HepG2 (cell line): ENCODE data around the gene NATD1. TPM values are rescaled to one million over a fixed set of nuclear protein-coding genes. Genes with fewer than 3 reads are reported as not detected.

Experiments used
- BORCS8-MEF2B ChIP-seq: sonication (generic); formaldehyde crosslinking; IDR thresholded peaks from 2 replicates; pipeline ENCODE4 v1.8.0; 2022; ENCODE audit warnings: mild to moderate bottlenecking, missing genetic modification reagents
- CBX5 ChIP-seq: sonication (generic); formaldehyde crosslinking; IDR thresholded peaks from 2 replicates; pipeline ENCODE4 v1.4.0; 2020; ENCODE audit warnings: missing genetic modification reagents, borderline replicate concordance
- CREB1 ChIP-seq, 2 experiments: fragments of 450-650 bp in 1 of 2; IDR thresholded peaks; 2 replicates each; pipeline ENCODE4 v1.6.1; 2016 to 2017; ENCODE audit warnings: control low read depth in 1 of 2, mild to moderate bottlenecking in 1 of 2, missing compliant biosample characterization in 1 of 2, missing genetic modification characterization in 1 of 2
- HIVEP1 ChIP-seq: sonication (generic); formaldehyde crosslinking; IDR thresholded peaks from 2 replicates; pipeline ENCODE4 v1.4.0; 2020; ENCODE audit warnings: mild to moderate bottlenecking, missing genetic modification reagents
- HNF4G ChIP-seq, 2 experiments: sonication (generic) in 1 of 2; formaldehyde crosslinking in 1 of 2; IDR thresholded peaks; 2 replicates each; pipeline versions ENCODE4 v1.4.0 to v1.6.1; 2011 to 2020; ENCODE audit warnings: borderline replicate concordance in 2 of 2, low read depth in 2 of 2, mild to moderate bottlenecking in 2 of 2, low read length in 1 of 2, missing genetic modification reagents in 1 of 2, moderate library complexity in 1 of 2
- MAFF ChIP-seq: IDR thresholded peaks from 2 replicates; pipeline ENCODE4 v1.6.1; 2011; ENCODE audit warnings: low read depth, low read length, improper control_type of control experiment
- PHF20 ChIP-seq: sonication (generic); formaldehyde crosslinking; IDR thresholded peaks from 2 replicates; pipeline ENCODE4 v1.5.0; 2020; ENCODE audit warnings: mild to moderate bottlenecking, missing genetic modification reagents
- SATB2 ChIP-seq: sonication (generic); formaldehyde crosslinking; IDR thresholded peaks from 2 replicates; pipeline ENCODE4 v1.5.0; 2020; ENCODE audit warnings: missing genetic modification reagents
- SP5 ChIP-seq: IDR thresholded peaks from 2 replicates; pipeline ENCODE4 v1.6.1; 2016; ENCODE audit warnings: low read depth, borderline replicate concordance
- ZBTB7B ChIP-seq: sonication (generic); formaldehyde crosslinking; IDR thresholded peaks from 2 replicates; pipeline ENCODE4 v1.4.0; 2020; ENCODE audit warnings: missing genetic modification reagents
- ZBTB8A ChIP-seq: sonication (generic); formaldehyde crosslinking; IDR thresholded peaks from 2 replicates; pipeline ENCODE4 v1.4.0; 2020; ENCODE audit warnings: mild to moderate bottlenecking, low read depth, missing genetic modification reagents, borderline replicate concordance
- ZNF17 ChIP-seq: sonication (generic); formaldehyde crosslinking; IDR thresholded peaks from 2 replicates; pipeline ENCODE4 v1.5.0; 2020; ENCODE audit warnings: mild to moderate bottlenecking, missing genetic modification reagents
- ZNF33A ChIP-seq: sonication (generic); formaldehyde crosslinking; IDR thresholded peaks from 2 replicates; pipeline ENCODE4 v1.5.1; 2020; ENCODE audit warnings: missing genetic modification reagents, mild to moderate bottlenecking, moderate library complexity, borderline replicate concordance
- ZNF468 ChIP-seq: sonication (generic); formaldehyde crosslinking; IDR thresholded peaks from 2 replicates; pipeline ENCODE4 v1.8.0; 2022; ENCODE audit warnings: mild to moderate bottlenecking, moderate library complexity, missing genetic modification reagents
- polyA plus RNA-seq, 8 experiments: library from polyadenylated mRNA; depleted of rRNA in 3 of 8; stranded (reverse) in 7 of 8; unstranded in 1 of 8; fragments of >200 nt; fragmentation: Illumina TruSeq in 4 of 8; extraction: Trizol in 4 of 8; gene quantifications; 2 replicates each; pipeline versions ENCODE4 v1.2.1 to v1.2.3, GENCODE V29; 2011 to 2016; ENCODE audit warnings: low read depth in 4 of 8, missing spikeins in 1 of 8, mixed read lengths in 1 of 8; ENCODE audit not compliant: insufficient read depth in 1 of 8
- total RNA-seq, 5 experiments: library from RNA; depleted of rRNA; stranded (reverse); fragments of >200 nt; fragmentation: Illumina TruSeq; extraction: Trizol; gene quantifications; 2 replicates each; pipeline ENCODE4 v1.2.3, GENCODE V29; 2016; ENCODE audit warnings: low read depth in 1 of 5
- TF ChIP-seq, protein P1 (sequence below): sonication (generic); formaldehyde crosslinking; IDR thresholded peaks from 2 replicates; pipeline ENCODE4 v1.4.0; 2020; ENCODE audit warnings: missing genetic modification reagents; ENCODE audit errors: not compliant biosample characterization
- TF ChIP-seq, protein P2 (sequence below): IDR thresholded peaks from 2 replicates; pipeline ENCODE4 v1.6.1; 2016; ENCODE audit warnings: missing compliant biosample characterization, missing genetic modification reagents, borderline replicate concordance
- TF ChIP-seq, protein P3 (sequence below): sonication (generic); formaldehyde crosslinking; IDR thresholded peaks from 2 replicates; pipeline ENCODE4 v1.8.1; 2023; ENCODE audit warnings: mild to moderate bottlenecking, inconsistent platforms, moderate library complexity, missing genetic modification reagents, borderline replicate concordance
- TF ChIP-seq, protein P4 (sequence below): sonication (generic); formaldehyde crosslinking; IDR thresholded peaks from 2 replicates; pipeline ENCODE4 v1.8.1; 2022; ENCODE audit warnings: low read depth, mild to moderate bottlenecking, missing genetic modification reagents
- TF ChIP-seq, protein P5 (sequence below): sonication (generic); formaldehyde crosslinking; IDR thresholded peaks from 2 replicates; pipeline ENCODE4 v1.9.0; 2021; ENCODE audit warnings: missing genetic modification reagents, borderline replicate concordance

The NATD1 gene
- total and polyA plus RNA-seq, 2 of the 13 experiments (the other 11 are each of a cell fraction or from before 2014, with no cell fraction given), result 0.31 to 2.3 TPM

DNA sequence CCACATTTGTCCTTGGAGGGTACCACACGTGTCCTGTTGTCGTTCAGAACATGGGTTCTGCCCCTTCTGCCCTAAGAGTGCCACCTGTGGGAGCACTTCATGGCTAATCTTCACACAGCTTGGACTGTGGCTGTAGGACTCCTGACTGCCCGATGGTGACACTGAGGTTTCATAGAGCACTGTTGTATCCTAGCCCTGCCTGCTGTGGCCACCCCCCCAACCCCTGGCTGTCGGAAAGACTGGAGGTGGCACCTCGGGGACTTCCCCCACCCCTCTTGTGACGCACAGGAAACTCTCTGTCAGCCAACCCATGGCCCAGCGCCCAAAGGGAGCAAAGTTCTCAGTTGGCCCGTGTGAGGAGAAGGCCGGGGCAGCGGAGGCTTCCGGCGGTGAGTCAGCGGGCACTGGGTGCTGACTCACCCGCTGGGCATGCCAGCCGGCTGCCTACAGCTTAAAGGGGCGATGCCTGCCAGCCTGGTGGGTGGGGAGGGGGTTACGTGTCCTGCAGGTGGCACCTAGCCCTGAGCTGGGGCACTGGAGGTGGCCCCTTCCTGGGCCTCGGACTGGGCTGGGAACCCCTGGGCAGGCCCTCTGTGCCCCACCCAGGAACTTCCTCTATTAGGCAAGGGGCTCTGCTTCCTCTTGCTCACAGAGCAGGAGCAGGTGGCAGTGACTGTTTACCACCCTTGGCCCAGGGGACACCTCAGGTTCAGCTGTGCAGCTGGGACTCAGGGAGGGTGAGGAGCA, 34.7 kb upstream of the NATD1 start (continued):
- TF ChIP-seq, protein P1, sequence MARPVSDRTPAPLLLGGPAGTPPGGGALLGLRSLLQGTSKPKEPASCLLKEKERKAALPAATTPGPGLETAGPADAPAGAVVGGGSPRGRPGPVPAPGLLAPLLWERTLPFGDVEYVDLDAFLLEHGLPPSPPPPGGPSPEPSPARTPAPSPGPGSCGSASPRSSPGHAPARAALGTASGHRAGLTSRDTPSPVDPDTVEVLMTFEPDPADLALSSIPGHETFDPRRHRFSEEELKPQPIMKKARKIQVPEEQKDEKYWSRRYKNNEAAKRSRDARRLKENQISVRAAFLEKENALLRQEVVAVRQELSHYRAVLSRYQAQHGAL (CRISPR knock-in tag), result no peak
- TF ChIP-seq ZNF33A (no peak), SATB2 (no peak), ZNF468 (CRISPR knock-in tag) (no peak), ZBTB8A (CRISPR knock-in tag) (no peak), CREB1 (IDR thresholded peaks at IDR 0.05) (peak; percentile 82), CREB1 (CRISPR knock-in tag; IDR thresholded peaks at IDR 0.05) (peak; percentile 89; the same call in 1 of the 2 replicates), HIVEP1 (peak; percentile 100), SP5 (CRISPR knock-in tag) (peak; percentile 52; the same call in 1 of the 2 replicates), HNF4G (IDR thresholded peaks at IDR 0.05; ENCODE audit: borderline replicate concordance, low read depth, low read length) (peak; percentile 85), HNF4G (CRISPR knock-in tag; IDR thresholded peaks at IDR 0.05; ENCODE audit: borderline replicate concordance, low read depth) (peak; percentile 90), CBX5 (CRISPR knock-in tag) (0 out of 2 replicates have a peak, but pooled peaks have one; percentile 49), MAFF (peak; percentile 53), BORCS8-MEF2B (CRISPR knock-in tag) (no peak), PHF20 (CRISPR knock-in tag) (peak; percentile 50; the same call in 1 of the 2 replicates), ZNF17 (CRISPR knock-in tag) (no peak), ZBTB7B (no peak)
- TF ChIP-seq, protein P2, sequence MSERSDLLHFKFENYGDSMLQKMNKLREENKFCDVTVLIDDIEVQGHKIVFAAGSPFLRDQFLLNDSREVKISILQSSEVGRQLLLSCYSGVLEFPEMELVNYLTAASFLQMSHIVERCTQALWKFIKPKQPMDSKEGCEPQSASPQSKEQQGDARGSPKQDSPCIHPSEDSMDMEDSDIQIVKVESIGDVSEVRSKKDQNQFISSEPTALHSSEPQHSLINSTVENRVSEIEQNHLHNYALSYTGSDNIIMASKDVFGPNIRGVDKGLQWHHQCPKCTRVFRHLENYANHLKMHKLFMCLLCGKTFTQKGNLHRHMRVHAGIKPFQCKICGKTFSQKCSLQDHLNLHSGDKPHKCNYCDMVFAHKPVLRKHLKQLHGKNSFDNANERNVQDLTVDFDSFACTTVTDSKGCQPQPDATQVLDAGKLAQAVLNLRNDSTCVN, result no peak
- TF ChIP-seq, protein P3, sequence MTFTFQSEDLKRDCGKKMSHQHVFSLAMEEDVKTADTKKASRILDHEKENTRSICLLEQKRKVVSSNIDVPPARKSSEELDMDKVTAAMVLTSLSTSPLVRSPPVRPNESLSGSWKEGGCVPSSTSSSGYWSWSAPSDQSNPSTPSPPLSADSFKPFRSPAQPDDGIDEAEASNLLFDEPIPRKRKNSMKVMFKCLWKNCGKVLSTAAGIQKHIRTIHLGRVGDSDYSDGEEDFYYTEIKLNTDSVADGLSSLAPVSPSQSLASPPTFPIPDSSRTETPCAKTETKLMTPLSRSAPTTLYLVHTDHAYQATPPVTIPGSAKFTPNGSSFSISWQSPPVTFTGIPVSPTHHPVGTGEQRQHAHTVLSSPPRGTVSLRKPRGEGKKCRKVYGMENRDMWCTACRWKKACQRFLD, result 0 out of 2 replicates have a peak, but pooled peaks have one; percentile 13
- TF ChIP-seq, protein P4, sequence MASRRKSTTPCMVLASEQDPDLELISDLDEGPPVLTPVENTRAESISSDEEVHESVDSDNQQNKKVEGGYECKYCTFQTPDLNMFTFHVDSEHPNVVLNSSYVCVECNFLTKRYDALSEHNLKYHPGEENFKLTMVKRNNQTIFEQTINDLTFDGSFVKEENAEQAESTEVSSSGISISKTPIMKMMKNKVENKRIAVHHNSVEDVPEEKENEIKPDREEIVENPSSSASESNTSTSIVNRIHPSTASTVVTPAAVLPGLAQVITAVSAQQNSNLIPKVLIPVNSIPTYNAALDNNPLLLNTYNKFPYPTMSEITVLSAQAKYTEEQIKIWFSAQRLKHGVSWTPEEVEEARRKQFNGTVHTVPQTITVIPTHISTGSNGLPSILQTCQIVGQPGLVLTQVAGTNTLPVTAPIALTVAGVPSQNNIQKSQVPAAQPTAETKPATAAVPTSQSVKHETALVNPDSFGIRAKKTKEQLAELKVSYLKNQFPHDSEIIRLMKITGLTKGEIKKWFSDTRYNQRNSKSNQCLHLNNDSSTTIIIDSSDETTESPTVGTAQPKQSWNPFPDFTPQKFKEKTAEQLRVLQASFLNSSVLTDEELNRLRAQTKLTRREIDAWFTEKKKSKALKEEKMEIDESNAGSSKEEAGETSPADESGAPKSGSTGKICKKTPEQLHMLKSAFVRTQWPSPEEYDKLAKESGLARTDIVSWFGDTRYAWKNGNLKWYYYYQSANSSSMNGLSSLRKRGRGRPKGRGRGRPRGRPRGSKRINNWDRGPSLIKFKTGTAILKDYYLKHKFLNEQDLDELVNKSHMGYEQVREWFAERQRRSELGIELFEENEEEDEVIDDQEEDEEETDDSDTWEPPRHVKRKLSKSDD (CRISPR knock-in tag), result 0 out of 2 replicates have a peak, but pooled peaks have one; percentile 15
- TF ChIP-seq, protein P5, sequence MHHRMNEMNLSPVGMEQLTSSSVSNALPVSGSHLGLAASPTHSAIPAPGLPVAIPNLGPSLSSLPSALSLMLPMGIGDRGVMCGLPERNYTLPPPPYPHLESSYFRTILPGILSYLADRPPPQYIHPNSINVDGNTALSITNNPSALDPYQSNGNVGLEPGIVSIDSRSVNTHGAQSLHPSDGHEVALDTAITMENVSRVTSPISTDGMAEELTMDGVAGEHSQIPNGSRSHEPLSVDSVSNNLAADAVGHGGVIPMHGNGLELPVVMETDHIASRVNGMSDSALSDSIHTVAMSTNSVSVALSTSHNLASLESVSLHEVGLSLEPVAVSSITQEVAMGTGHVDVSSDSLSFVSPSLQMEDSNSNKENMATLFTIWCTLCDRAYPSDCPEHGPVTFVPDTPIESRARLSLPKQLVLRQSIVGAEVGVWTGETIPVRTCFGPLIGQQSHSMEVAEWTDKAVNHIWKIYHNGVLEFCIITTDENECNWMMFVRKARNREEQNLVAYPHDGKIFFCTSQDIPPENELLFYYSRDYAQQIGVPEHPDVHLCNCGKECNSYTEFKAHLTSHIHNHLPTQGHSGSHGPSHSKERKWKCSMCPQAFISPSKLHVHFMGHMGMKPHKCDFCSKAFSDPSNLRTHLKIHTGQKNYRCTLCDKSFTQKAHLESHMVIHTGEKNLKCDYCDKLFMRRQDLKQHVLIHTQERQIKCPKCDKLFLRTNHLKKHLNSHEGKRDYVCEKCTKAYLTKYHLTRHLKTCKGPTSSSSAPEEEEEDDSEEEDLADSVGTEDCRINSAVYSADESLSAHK (CRISPR knock-in tag), result no peak
